GOT3 (cell line): Measurements from ENCODE around the gene BDP1.
"Not testable (repeated sequence)": the region's sequence is repeated elsewhere in the genome, so short reads cannot be mapped to it uniquely, and the experiment has no call there.

Source experiments
- DNase-seq: peaks from one replicate; lab custom pipeline; 2025; ENCODE audit warnings: mixed read lengths; lab: John Stamatoyannopoulos, UW

BDP1 gene

GRCh38 chr5:71569748-71570509, 114.5 kb downstream of the BDP1 start:
- DNase-seq = no peak

- DNase-seq = not testable (repeated sequence)
Observed at GRCh38 chr5:71571811-71572210, 116.4 kb downstream of the BDP1 start.

GRCh38 chr5:71573591-71573990, 118.1 kb downstream of the BDP1 start:
- DNase-seq = no peak

- DNase-seq = not testable (repeated sequence)
Observed at GRCh38 chr5:71575588-71575987, 120.1 kb downstream of the BDP1 start.

- DNase-seq = no peak
Observed at GRCh38 chr5:71576241-71576640, 120.8 kb downstream of the BDP1 start.

- not testable (repeated sequence) for DNase-seq
Observed at GRCh38 chr5:71577839-71578238, 122.4 kb downstream of the BDP1 start.

GRCh38 chr5:71582945-71583584, 127.6 kb downstream of the BDP1 start:
- DNase-seq = no peak

GRCh38 chr5:71586052-71586940, 130.8 kb downstream of the BDP1 start:
- DNase-seq = peak; percentile 11

- DNase-seq = peak; percentile 84
Observed at GRCh38 chr5:71586941-71587765, 131.7 kb downstream of the BDP1 start, which contains the start of gene MCCC2. TSS of gene MCCC2 (plus strand) at chr5:71587340. CDS start at chr5:71587426, 86 bp downstream.

- no peak for DNase-seq
Observed at GRCh38 chr5:71587766-71588532, 132.5 kb downstream of the BDP1 start.

GRCh38 chr5:71588533-71588885, 133.1 kb downstream of the BDP1 start:
- no peak for DNase-seq

GRCh38 chr5:71589903-71590302, 134.5 kb downstream of the BDP1 start:
- no peak for DNase-seq

- DNase-seq = no peak
Observed at GRCh38 chr5:71591100-71591499, 135.6 kb downstream of the BDP1 start.

- DNase-seq = no peak
Observed at GRCh38 chr5:71596169-71596568, 140.7 kb downstream of the BDP1 start.

- no peak for DNase-seq
Observed at GRCh38 chr5:71597001-71597400, 141.6 kb downstream of the BDP1 start.

GRCh38 chr5:71600783-71601182, 145.3 kb downstream of the BDP1 start:
- no peak for DNase-seq

GRCh38 chr5:71601222-71602026, 146.0 kb downstream of the BDP1 start:
- DNase-seq = peak; percentile 35

GRCh38 chr5:71609916-71610315, 154.5 kb downstream of the BDP1 start:
- DNase-seq = not testable (repeated sequence)

- no peak for DNase-seq
Observed at GRCh38 chr5:71615809-71616208, 160.4 kb downstream of the BDP1 start.
